Measurements from ENCODE around the gene JAK1.

The JAK1 gene

GRCh38 chr1:64955097-64956009, 11.0 kb downstream of the JAK1 start:
- Histone ChIP-seq H3K4me3 (ENCODE audit: low read length) (no peak overlapping the region), H3K36me3 (ENCODE audit: control insufficient read depth, insufficient read depth, low read length) (no peaks in the 10 kb centered on the region), H2BK5ac (ENCODE audit: low read length) (no peak overlapping the region), H2BK15ac (replicated peaks; ENCODE audit: low read depth) (no peak overlapping the region), H3K4ac (ENCODE audit: low read depth, low read length) (no peak overlapping the region), H4K5ac (ENCODE audit: low read length) (no peak overlapping the region), H3K9ac (ENCODE audit: low read length) (no peak overlapping the region), H3K18ac (ENCODE audit: low read length) (no peak overlapping the region), H3K4me1 (ENCODE audit: control insufficient read depth, low read depth, low read length) (peaks cover 11% of the 10 kb centered on the region), H2BK120ac (ENCODE audit: low read depth, low read length) (no peak overlapping the region), H3K56ac (ENCODE audit: low read length) (peak overlapping the region; percentile 36), H3K27ac (ENCODE audit: low read depth, low read length) (no peak overlapping the region), H3K4me2 (ENCODE audit: low read length) (no peak overlapping the region), H3K79me1 (ENCODE audit: low read length) (peaks cover 10% of the 10 kb centered on the region), H3K27me3 (ENCODE audit: insufficient read depth, low read length, poor library complexity) (no peaks in the 10 kb centered on the region), H4K8ac (ENCODE audit: low read depth, low read length) (no peak overlapping the region), H2AK5ac (ENCODE audit: low read length) (no peak overlapping the region), H3K79me2 (ENCODE audit: control insufficient read depth, insufficient read depth, low read length) (peaks cover 2% of the 10 kb centered on the region), H3K23ac (ENCODE audit: low read length) (no peak overlapping the region)
- no peak for DNase-seq
- no CpG with 5 or more reads among the region's 14 CpGs for WGBS (ENCODE audit: extremely low coverage, insufficient coverage, low lambda C conversion rate)

- no peak overlapping the region for H3K56ac ChIP-seq (ENCODE audit: low read length)
- H4K8ac ChIP-seq (ENCODE audit: low read depth, low read length), result no peak overlapping the region
- DNase-seq, result no peak
- H3K23ac ChIP-seq (ENCODE audit: low read length), result no peak overlapping the region
- no peaks in the 10 kb centered on the region for H3K79me2 ChIP-seq (ENCODE audit: control insufficient read depth, insufficient read depth, low read length)
- no peak overlapping the region for H3K18ac ChIP-seq (ENCODE audit: low read length)
- no peak overlapping the region for H2BK5ac ChIP-seq (ENCODE audit: low read length)
- H3K27me3 ChIP-seq (ENCODE audit: insufficient read depth, low read length, poor library complexity), result no peaks in the 10 kb centered on the region
- H3K9ac ChIP-seq (ENCODE audit: low read length), result no peak overlapping the region
- peaks cover 8% of the 10 kb centered on the region for H3K79me1 ChIP-seq (ENCODE audit: low read length)
- no peaks in the 10 kb centered on the region for H3K36me3 ChIP-seq (ENCODE audit: control insufficient read depth, insufficient read depth, low read length)
- H3K4me1 ChIP-seq (ENCODE audit: control insufficient read depth, low read depth, low read length), result peaks cover 11% of the 10 kb centered on the region
- 100% methylated on average over 1 of the region's 6 CpGs for WGBS (ENCODE audit: extremely low coverage, insufficient coverage, low lambda C conversion rate)
- no peak overlapping the region for H3K4me2 ChIP-seq (ENCODE audit: low read length)
- no peak overlapping the region for H4K5ac ChIP-seq (ENCODE audit: low read length)
- no peak overlapping the region for H2BK120ac ChIP-seq (ENCODE audit: low read depth, low read length)
- no peak overlapping the region for H2AK5ac ChIP-seq (ENCODE audit: low read length)
- no peak overlapping the region for H3K4ac ChIP-seq (ENCODE audit: low read depth, low read length)
- no peak overlapping the region for H3K27ac ChIP-seq (ENCODE audit: low read depth, low read length)
- no peak overlapping the region for H2BK15ac ChIP-seq (replicated peaks; ENCODE audit: low read depth)
- no peak overlapping the region for H3K4me3 ChIP-seq (ENCODE audit: low read length)
Observed at GRCh38 chr1:64953241-64953640, 13.1 kb downstream of the JAK1 start.

GRCh38 chr1:64950284-64950809, 16.0 kb downstream of the JAK1 start:
- Histone ChIP-seq H3K27me3 (ENCODE audit: insufficient read depth, low read length, poor library complexity) (no peaks in the 10 kb centered on the region), H2BK15ac (replicated peaks; ENCODE audit: low read depth) (no peak overlapping the region), H3K4ac (ENCODE audit: low read depth, low read length) (no peak overlapping the region), H3K18ac (ENCODE audit: low read length) (peak overlapping the region; percentile 51), H3K4me3 (ENCODE audit: low read length) (no peak overlapping the region), H2BK120ac (ENCODE audit: low read depth, low read length) (no peak overlapping the region), H3K27ac (ENCODE audit: low read depth, low read length) (no peak overlapping the region), H3K4me1 (ENCODE audit: control insufficient read depth, low read depth, low read length) (no peaks in the 10 kb centered on the region), H3K9ac (ENCODE audit: low read length) (no peak overlapping the region), H3K79me2 (ENCODE audit: control insufficient read depth, insufficient read depth, low read length) (no peaks in the 10 kb centered on the region), H2AK5ac (ENCODE audit: low read length) (no peak overlapping the region), H4K5ac (ENCODE audit: low read length) (no peak overlapping the region), H3K56ac (ENCODE audit: low read length) (no peak overlapping the region), H3K79me1 (ENCODE audit: low read length) (peaks cover 6% of the 10 kb centered on the region), H3K4me2 (ENCODE audit: low read length) (no peak overlapping the region), H4K8ac (ENCODE audit: low read depth, low read length) (no peak overlapping the region), H3K36me3 (ENCODE audit: control insufficient read depth, insufficient read depth, low read length) (no peaks in the 10 kb centered on the region), H2BK5ac (ENCODE audit: low read length) (no peak overlapping the region), H3K23ac (ENCODE audit: low read length) (no peak overlapping the region)
- WGBS (ENCODE audit: extremely low coverage, insufficient coverage, low lambda C conversion rate), result no CpG with 5 or more reads among the region's 6 CpGs
- DNase-seq, result no peak

GRCh38 chr1:64948905-64949833, 17.2 kb downstream of the JAK1 start:
- Histone ChIP-seq H3K18ac (ENCODE audit: low read length) (no peak overlapping the region), H3K79me2 (ENCODE audit: control insufficient read depth, insufficient read depth, low read length) (no peaks in the 10 kb centered on the region), H3K79me1 (ENCODE audit: low read length) (peaks cover 5% of the 10 kb centered on the region), H3K4me3 (ENCODE audit: low read length) (no peak overlapping the region), H4K8ac (ENCODE audit: low read depth, low read length) (peak overlapping the region; percentile 56), H3K4me2 (ENCODE audit: low read length) (no peak overlapping the region), H2BK15ac (replicated peaks; ENCODE audit: low read depth) (no peak overlapping the region), H3K4me1 (ENCODE audit: control insufficient read depth, low read depth, low read length) (no peaks in the 10 kb centered on the region), H3K27me3 (ENCODE audit: insufficient read depth, low read length, poor library complexity) (no peaks in the 10 kb centered on the region), H3K9ac (ENCODE audit: low read length) (no peak overlapping the region), H3K36me3 (ENCODE audit: control insufficient read depth, insufficient read depth, low read length) (no peaks in the 10 kb centered on the region), H2BK5ac (ENCODE audit: low read length) (no peak overlapping the region), H2BK120ac (ENCODE audit: low read depth, low read length) (no peak overlapping the region), H3K27ac (ENCODE audit: low read depth, low read length) (no peak overlapping the region), H3K56ac (ENCODE audit: low read length) (no peak overlapping the region), H3K23ac (ENCODE audit: low read length) (no peak overlapping the region), H2AK5ac (ENCODE audit: low read length) (no peak overlapping the region), H3K4ac (ENCODE audit: low read depth, low read length) (no peak overlapping the region), H4K5ac (ENCODE audit: low read length) (no peak overlapping the region)
- WGBS (ENCODE audit: extremely low coverage, insufficient coverage, low lambda C conversion rate), result no CpG with 5 or more reads among the region's 3 CpGs
- peak; percentile 60 for DNase-seq

- WGBS (ENCODE audit: extremely low coverage, insufficient coverage, low lambda C conversion rate), result no CpG with 5 or more reads among the region's 2 CpGs
- Histone ChIP-seq H3K4me3 (ENCODE audit: low read length) (no peak overlapping the region), H3K79me2 (ENCODE audit: control insufficient read depth, insufficient read depth, low read length) (no peaks in the 10 kb centered on the region), H3K79me1 (ENCODE audit: low read length) (peaks cover 5% of the 10 kb centered on the region), H3K9ac (ENCODE audit: low read length) (no peak overlapping the region), H2BK120ac (ENCODE audit: low read depth, low read length) (no peak overlapping the region), H2AK5ac (ENCODE audit: low read length) (no peak overlapping the region), H4K5ac (ENCODE audit: low read length) (no peak overlapping the region), H3K27ac (ENCODE audit: low read depth, low read length) (no peak overlapping the region), H2BK5ac (ENCODE audit: low read length) (no peak overlapping the region), H3K36me3 (ENCODE audit: control insufficient read depth, insufficient read depth, low read length) (no peaks in the 10 kb centered on the region), H3K4me2 (ENCODE audit: low read length) (no peak overlapping the region), H3K56ac (ENCODE audit: low read length) (no peak overlapping the region), H4K8ac (ENCODE audit: low read depth, low read length) (no peak overlapping the region), H3K23ac (ENCODE audit: low read length) (no peak overlapping the region), H3K18ac (ENCODE audit: low read length) (no peak overlapping the region), H3K4me1 (ENCODE audit: control insufficient read depth, low read depth, low read length) (no peaks in the 10 kb centered on the region), H2BK15ac (replicated peaks; ENCODE audit: low read depth) (no peak overlapping the region), H3K27me3 (ENCODE audit: insufficient read depth, low read length, poor library complexity) (no peaks in the 10 kb centered on the region), H3K4ac (ENCODE audit: low read depth, low read length) (no peak overlapping the region)
- DNase-seq, result no peak
Observed at GRCh38 chr1:64948216-64948615, 18.1 kb downstream of the JAK1 start.
